GM10248 (cell line): ENCODE measurements around the gene FER.

Source experiments
- CTCF ChIA-PET: fragments of 300-600 bp; sonication (Branson Sonifier 250); formaldehyde crosslinking; extraction: SDS; loops from one replicate; lab custom pipeline; 2021; ENCODE audit warnings: antibody characterized with exemption; lab: Yijun Ruan, JAX
- POLR2A ChIA-PET: fragments of 350-650 bp; sonication (Branson Sonifier 250); formaldehyde crosslinking; extraction: SDS; loops from one replicate; lab custom pipeline; 2020; ENCODE audit warnings: antibody characterized with exemption; lab: Yijun Ruan, JAX
- DNase-seq: peaks from one replicate; pipeline ENCODE4 v3.0.0; 2012; ENCODE audit errors: extremely low spot score
- CTCF ChIP-seq: IDR thresholded peaks from 2 replicates; pipeline ENCODE4 v1.5.1; 2012; ENCODE audit warnings: mild to moderate bottlenecking, low read depth; ENCODE audit errors: extremely low read depth, missing control alignments, control extremely low read depth

The FER gene

GRCh38 chr5:108950276-108950675, 202.6 kb downstream of the FER start:
- no peak for DNase-seq
- TF ChIP-seq CTCF, result no peak
- ChIA-PET CTCF (no interaction called here), POLR2A (no interaction called here)

- DNase-seq, result no peak
- ChIA-PET CTCF (no interaction called here), POLR2A (no interaction called here)
- no peak for TF ChIP-seq CTCF
These were observed 206.2 kb downstream of the FER start for GRCh38 chr5:108953940-108954339.

GRCh38 chr5:108957333-108957732, 209.6 kb downstream of the FER start:
- TF ChIP-seq CTCF, result no peak
- POLR2A ChIA-PET, result no interaction called here
- DNase-seq, result no peak
- CTCF ChIA-PET, result no interaction called here

GRCh38 chr5:108966910-108967309, 219.2 kb downstream of the FER start:
- CTCF ChIA-PET, result no interaction called here
- DNase-seq, result no peak
- TF ChIP-seq CTCF, result no peak
- POLR2A ChIA-PET, result interaction anchor here (0.6 kb wide), 1 partner anchor 68 kb away, joined by 5 read pairs; no protein-coding TSS in a partner anchor

GRCh38 chr5:108974594-108974993, 226.9 kb downstream of the FER start:
- ChIA-PET POLR2A (no interaction called here), CTCF (no interaction called here)
- DNase-seq, result no peak
- TF ChIP-seq CTCF, result no peak

- CTCF ChIA-PET, result no interaction called here
- POLR2A ChIA-PET, result no interaction called here
- no peak for TF ChIP-seq CTCF
- no peak for DNase-seq
These were observed 228.0 kb downstream of the FER start for GRCh38 chr5:108975697-108976096.
